Keratinocyte (primary cell): Measurements from ENCODE around the gene AK9. TPM values are rescaled to one million over a fixed set of nuclear protein-coding genes. Genes with fewer than 3 reads are reported as not detected.

Experiments used
- DNase-seq: peaks from one replicate; pipeline ENCODE4 v3.0.0-alpha.2; 2011; ENCODE audit warnings: low read depth, missing footprints, low spot score
- FAIRE-seq: peaks from 2 replicates; lab custom pipeline; 2011; peaks lifted over from hg19 to GRCh38; lab: Jason Lieb, UNC
- H2AFZ ChIP-seq: 2 replicates; pipeline ENCODE4 v1.6.0; 2012; ENCODE audit warnings: low read length, control low read depth, inconsistent platforms; ENCODE audit not compliant: control insufficient read depth
- H3K27ac ChIP-seq: 2 replicates; pipeline ENCODE4 v1.5.1; 2011; ENCODE audit warnings: low read length; ENCODE audit not compliant: control insufficient read depth, insufficient read depth
- H3K27me3 ChIP-seq: 3 replicates; pipeline ENCODE4 v1.6.0; 2011; ENCODE audit warnings: low read length; ENCODE audit not compliant: control insufficient read depth, insufficient read depth; ENCODE audit errors: extremely low read depth
- H3K36me3 ChIP-seq, 2 experiments: 2 replicates in 1 of 2; 3 replicates in 1 of 2; pipeline ENCODE4 v1.5.1; 2011; ENCODE audit warnings: low read length in 2 of 2, mild to moderate bottlenecking in 1 of 2; ENCODE audit not compliant: control insufficient read depth in 2 of 2, insufficient read depth in 2 of 2; ENCODE audit errors: extremely low read depth in 1 of 2
- H3K4me1 ChIP-seq: 3 replicates; pipeline ENCODE4 v1.5.1; 2011; ENCODE audit warnings: low read length; ENCODE audit not compliant: control insufficient read depth, insufficient read depth; ENCODE audit errors: extremely low read depth
- H3K4me2 ChIP-seq: 3 replicates; pipeline ENCODE4 v1.6.0; 2011; ENCODE audit warnings: low read depth, low read length; ENCODE audit not compliant: control insufficient read depth, insufficient read depth; ENCODE audit errors: extremely low read depth
- H3K4me3 ChIP-seq, 3 experiments: fragments of 200-600 bp in 1 of 3; sonication (generic) in 1 of 3; 2 replicates in 2 of 3; 3 replicates in 1 of 3; pipeline ENCODE4 v1.5.1; 2011 to 2016; ENCODE audit warnings: low read length in 3 of 3, mild to moderate bottlenecking in 3 of 3, control low read depth in 2 of 3, inconsistent platforms in 1 of 3, low read depth in 1 of 3, mixed read lengths in 1 of 3, mixed run types in 1 of 3, moderate library complexity in 1 of 3; ENCODE audit not compliant: control insufficient read depth in 2 of 3, insufficient read depth in 2 of 3; ENCODE audit errors: extremely low read depth in 1 of 3
- H3K79me2 ChIP-seq: 2 replicates; pipeline ENCODE4 v1.6.0; 2012; ENCODE audit warnings: low read length; ENCODE audit not compliant: control insufficient read depth, insufficient read depth
- H3K9ac ChIP-seq: 3 replicates; pipeline ENCODE4 v1.6.0; 2011; ENCODE audit warnings: low read length; ENCODE audit not compliant: control insufficient read depth, insufficient read depth; ENCODE audit errors: extremely low read depth
- H3K9me1 ChIP-seq: 3 replicates; pipeline ENCODE4 v1.6.0; 2011; ENCODE audit warnings: low read length; ENCODE audit not compliant: control insufficient read depth, insufficient read depth; ENCODE audit errors: extremely low read depth
- H3K9me3 ChIP-seq: 2 replicates; pipeline ENCODE4 v1.5.1; 2012; ENCODE audit warnings: low read depth, low read length; ENCODE audit not compliant: control insufficient read depth
- H4K20me1 ChIP-seq: 3 replicates; pipeline ENCODE4 v1.6.0; 2011; ENCODE audit warnings: low read length; ENCODE audit not compliant: control insufficient read depth, insufficient read depth; ENCODE audit errors: extremely low read depth
- EZH2 ChIP-seq: IDR thresholded peaks from one replicate; pipeline ENCODE4 v1.6.1; 2012; ENCODE audit warnings: inconsistent platforms, mild to moderate bottlenecking, low read length, moderate library complexity
- dilution Hi-C: fragments of 300-500 bp; cut with MboI; formaldehyde crosslinking; loops from one replicate; pipeline ENCODE4 v1.7.0; 2020; ENCODE audit warnings: low sequenced_read_pairs; ENCODE audit not compliant: extremely low pct_ligation_motif_present
- polyA plus RNA-seq, 5 experiments: library from polyadenylated mRNA; depleted of rRNA in 3 of 5; stranded (reverse) in 3 of 5; stranded (forward) in 1 of 5; unstranded in 1 of 5; fragments of >200 nt; gene quantifications; 1 replicate in 1 of 5; 2 replicates in 3 of 5; 3 replicates in 1 of 5; pipeline versions ENCODE4 v1.2.1 to v1.2.3, GENCODE V29; 2011 to 2012; ENCODE audit warnings: missing spikeins in 2 of 5, low read depth in 1 of 5, low replicate concordance in 1 of 5
- TF ChIP-seq, protein P1 (sequence below), 3 experiments: IDR thresholded peaks in 1 of 3; conservative IDR thresholded peaks in 1 of 3; optimal IDR thresholded peaks in 1 of 3; 2 replicates in 2 of 3; 3 replicates in 1 of 3; pipeline versions ENCODE3 to v1.5.1; 2011; ENCODE audit warnings: low read length in 3 of 3, mild to moderate bottlenecking in 3 of 3, moderate library complexity in 2 of 3, control low read depth in 1 of 3, inconsistent platforms in 1 of 3; ENCODE audit not compliant: insufficient read depth in 2 of 3; ENCODE audit errors: extremely low read depth in 1 of 3

AK9 gene
- polyA plus RNA-seq, 1 donor (not counting 4 experiments of a cell fraction or from before 2014, with no cell fraction given) = 1.8 TPM

DNA sequence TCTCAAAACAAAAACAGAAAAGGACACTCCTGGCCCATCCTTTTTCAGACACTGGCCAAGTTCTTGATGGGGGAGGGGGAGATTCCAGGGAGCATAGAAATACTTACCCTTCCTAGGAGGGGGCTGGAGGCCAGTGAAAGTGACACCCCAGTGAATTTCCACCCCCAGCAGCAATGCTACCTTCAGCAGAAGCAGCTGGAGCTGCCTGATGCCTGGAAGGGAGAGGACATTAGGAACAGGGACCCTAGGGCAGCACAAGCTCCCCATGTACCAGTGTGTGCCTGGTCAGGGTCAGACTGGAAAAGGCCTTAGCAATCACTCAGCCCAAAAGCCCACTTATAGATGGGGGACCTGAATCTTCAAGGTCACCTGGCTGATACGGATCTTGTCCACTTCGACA lies 237.8 kb downstream of the AK9 start:
- H3K4me1 ChIP-seq = peaks cover 22% of the 10 kb centered on the region
- peaks cover 5 to 20% of the 10 kb centered on the region in 2 experiments for H3K36me3 ChIP-seq

DNA sequence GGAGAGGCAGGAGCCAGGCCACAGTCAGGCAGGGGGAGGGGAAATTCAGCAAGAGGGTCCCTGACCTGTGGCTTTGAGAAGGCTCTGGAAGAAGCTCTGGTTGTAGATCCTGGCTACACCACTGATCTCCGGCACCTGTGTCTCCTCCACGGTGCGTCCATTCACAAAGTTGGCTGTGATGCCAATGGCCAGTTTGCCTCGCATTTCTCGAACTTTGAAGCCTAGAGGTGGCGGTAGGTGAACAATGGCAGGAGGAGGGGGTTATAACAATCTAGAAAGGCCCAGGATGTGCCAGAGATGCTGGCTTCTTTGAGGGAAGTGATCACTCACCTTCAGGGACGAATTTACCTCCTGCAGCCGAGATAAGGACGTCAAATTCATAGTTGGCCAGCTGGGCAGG lies 238.8 kb downstream of the AK9 start:
- dilution Hi-C loops = no loop called here

More for the DNA sequence above, 237.8 kb downstream of the AK9 start:
- TF ChIP-seq, protein P1, sequence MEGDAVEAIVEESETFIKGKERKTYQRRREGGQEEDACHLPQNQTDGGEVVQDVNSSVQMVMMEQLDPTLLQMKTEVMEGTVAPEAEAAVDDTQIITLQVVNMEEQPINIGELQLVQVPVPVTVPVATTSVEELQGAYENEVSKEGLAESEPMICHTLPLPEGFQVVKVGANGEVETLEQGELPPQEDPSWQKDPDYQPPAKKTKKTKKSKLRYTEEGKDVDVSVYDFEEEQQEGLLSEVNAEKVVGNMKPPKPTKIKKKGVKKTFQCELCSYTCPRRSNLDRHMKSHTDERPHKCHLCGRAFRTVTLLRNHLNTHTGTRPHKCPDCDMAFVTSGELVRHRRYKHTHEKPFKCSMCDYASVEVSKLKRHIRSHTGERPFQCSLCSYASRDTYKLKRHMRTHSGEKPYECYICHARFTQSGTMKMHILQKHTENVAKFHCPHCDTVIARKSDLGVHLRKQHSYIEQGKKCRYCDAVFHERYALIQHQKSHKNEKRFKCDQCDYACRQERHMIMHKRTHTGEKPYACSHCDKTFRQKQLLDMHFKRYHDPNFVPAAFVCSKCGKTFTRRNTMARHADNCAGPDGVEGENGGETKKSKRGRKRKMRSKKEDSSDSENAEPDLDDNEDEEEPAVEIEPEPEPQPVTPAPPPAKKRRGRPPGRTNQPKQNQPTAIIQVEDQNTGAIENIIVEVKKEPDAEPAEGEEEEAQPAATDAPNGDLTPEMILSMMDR (optimal IDR thresholded peaks at IDR 0.05 in 1 of 3, IDR thresholded peaks at IDR 0.05 in 1 of 3, conservative IDR thresholded peaks at IDR 0.05 in 1 of 3; ENCODE audit: extremely low read depth in 1 of 3, insufficient read depth in 2 of 3, low read length in 3 of 3) = no peak
- no peak for TF ChIP-seq EZH2
- Histone ChIP-seq H3K79me2 (peaks cover 2% of the 10 kb centered on the region), H3K9ac (no peak overlapping the region), H3K9me3 (no peaks in the 10 kb centered on the region), H3K4me3 (no peak overlapping the region), H3K27me3 (no peaks in the 10 kb centered on the region), H3K4me2 (no peak overlapping the region), H3K9me1 (no peaks in the 10 kb centered on the region), H2AFZ (no peak overlapping the region), H4K20me1 (no peaks in the 10 kb centered on the region), H3K27ac (no peak overlapping the region)
- dilution Hi-C loops = no loop called here
- DNase-seq = no peak
- no peak for FAIRE-seq

More for the DNA sequence above, 238.8 kb downstream of the AK9 start:
- Histone ChIP-seq H2AFZ (no peak overlapping the region), H3K4me1 (peaks cover 16% of the 10 kb centered on the region), H3K4me3 (no peak overlapping the region), H3K9me3 (no peaks in the 10 kb centered on the region), H4K20me1 (no peaks in the 10 kb centered on the region), H3K9me1 (no peaks in the 10 kb centered on the region), H3K27me3 (no peaks in the 10 kb centered on the region), H3K79me2 (peaks cover 2% of the 10 kb centered on the region), H3K4me2 (no peak overlapping the region), H3K27ac (no peak overlapping the region), H3K36me3 (peaks cover 6 to 21% of the 10 kb centered on the region in 2 experiments), H3K9ac (no peak overlapping the region)
- DNase-seq = no peak
- TF ChIP-seq, protein P1 (optimal IDR thresholded peaks at IDR 0.05 in 1 of 3, IDR thresholded peaks at IDR 0.05 in 1 of 3, conservative IDR thresholded peaks at IDR 0.05 in 1 of 3; ENCODE audit: extremely low read depth in 1 of 3, insufficient read depth in 2 of 3, low read length in 3 of 3) = no peak
- no peak for TF ChIP-seq EZH2
- no peak for FAIRE-seq
